K562 (cell line): ENCODE data around the gene DBNDD1. TPM values are rescaled to one million over a fixed set of nuclear protein-coding genes. Genes with fewer than 3 reads are reported as not detected.
"Not testable (repeated sequence)": the region's sequence is repeated elsewhere in the genome, so short reads cannot be mapped to it uniquely, and the experiment has no call there.

ENCODE experiments used
- ATAC-seq: fragments of 200-7000 bp; cut with Tn5 transposase; 3 replicates; pipeline ENCODE4 v1.9.1; 2020; ENCODE audit warnings: moderate library complexity
- BruUV-seq: library from RNA; stranded (reverse); fragments of 400-500 nt; replicated peaks from 2 replicates; lab custom pipeline; 2021; lab: Mats Ljungman, UMichigan
- CTCF ChIA-PET: fragments of 300-600 bp; formaldehyde crosslinking; extraction: SDS; loops from one replicate; lab custom pipeline; 2021; ENCODE audit warnings: low intra/inter-chr PET ratio; lab: Yijun Ruan, JAX
- POLR2A ChIA-PET: fragments of 300-600, 350-650 bp; sonication (Branson Sonifier 250); formaldehyde crosslinking; extraction: SDS; loops from one replicate; lab custom pipeline; 2021; ENCODE audit warnings: antibody characterized with exemption, inconsistent platforms; lab: Yijun Ruan, JAX
- DNase-seq, 4 experiments: peaks; one replicate each; pipeline versions ENCODE4 v3.0.0 to v3.0.0-alpha.2; 2011 to 2018; ENCODE audit warnings: low spot score in 3 of 4, mixed read lengths in 3 of 4; ENCODE audit errors: extremely low read depth in 1 of 4
- FAIRE-seq: peaks from 2 replicates; lab custom pipeline; 2011; peaks lifted over from hg19 to GRCh38; lab: Jason Lieb, UNC
- H2AFZ ChIP-seq: 2 replicates; pipeline ENCODE4 v1.6.0; 2011; ENCODE audit warnings: low read depth, low read length, control low read depth, inconsistent platforms
- H3K27ac ChIP-seq: fragments of 200-600 bp; 3 replicates; pipeline ENCODE4 v1.8.0; 2011; ENCODE audit warnings: low read depth, mild to moderate bottlenecking, control low read depth, inconsistent platforms, low read length, moderate library complexity, mixed read lengths; ENCODE audit errors: extremely low read depth
- H3K27me3 ChIP-seq, 2 experiments: fragments of 300-600 bp in 1 of 2; 2 replicates in 1 of 2; 3 replicates in 1 of 2; pipeline versions ENCODE4 v1.6.0 to v1.8.0; 2011; ENCODE audit warnings: inconsistent platforms in 2 of 2, low read length in 2 of 2, mild to moderate bottlenecking in 1 of 2, mixed read lengths in 1 of 2, moderate library complexity in 1 of 2; ENCODE audit not compliant: control insufficient read depth in 2 of 2, insufficient read depth in 2 of 2
- H3K36me3 ChIP-seq: fragments of 300-600 bp; 3 replicates; pipeline ENCODE4 v1.8.0; 2011; ENCODE audit warnings: mild to moderate bottlenecking, low read length, inconsistent platforms; ENCODE audit not compliant: control insufficient read depth, insufficient read depth
- H3K4me1 ChIP-seq, 2 experiments: fragments of 200-600 bp in 1 of 2; replicated peaks in 1 of 2; 2 replicates in 1 of 2; 3 replicates in 1 of 2; pipeline versions ENCODE4 v1.5.1 to v1.8.0; 2011; ENCODE audit warnings: inconsistent platforms in 2 of 2, low read length in 2 of 2, mild to moderate bottlenecking in 1 of 2, mixed read lengths in 1 of 2, moderate library complexity in 1 of 2; ENCODE audit not compliant: control insufficient read depth in 2 of 2, insufficient read depth in 2 of 2
- H3K4me2 ChIP-seq: 2 replicates; pipeline ENCODE4 v1.6.1; 2011; ENCODE audit warnings: low read length, control low read depth, inconsistent platforms, mixed read lengths; ENCODE audit not compliant: insufficient read depth
- H3K4me3 ChIP-seq: fragments of 200-600 bp; sonication (generic), shearing (Covaris generic); 2 replicates; pipeline ENCODE4 v1.5.1; 2016; ENCODE audit warnings: control low read depth, inconsistent platforms
- H3K79me2 ChIP-seq: fragments of 200-600 bp; 3 replicates; pipeline ENCODE4 v1.8.0; 2011; ENCODE audit warnings: low read length, inconsistent platforms; ENCODE audit not compliant: control insufficient read depth, insufficient read depth
- H3K9ac ChIP-seq, 2 experiments: 2 replicates each; pipeline versions ENCODE4 v1.6.0 to v1.6.1; 2011; ENCODE audit warnings: low read depth in 2 of 2, low read length in 2 of 2, control low read depth in 1 of 2, inconsistent platforms in 1 of 2, mild to moderate bottlenecking in 1 of 2, mixed read lengths in 1 of 2; ENCODE audit not compliant: insufficient read depth in 1 of 2
- H3K9me1 ChIP-seq: one replicate; pipeline ENCODE4 v1.6.0; 2011; ENCODE audit warnings: inconsistent platforms, mild to moderate bottlenecking, low read length, moderate library complexity; ENCODE audit not compliant: control insufficient read depth, insufficient read depth
- H3K9me3 ChIP-seq: replicated peaks from 2 replicates; pipeline ENCODE4 v1.5.1; 2011; ENCODE audit warnings: low read depth, low read length, inconsistent platforms; ENCODE audit not compliant: control insufficient read depth, insufficient read depth
- H4K20me1 ChIP-seq: replicated peaks from 2 replicates; pipeline ENCODE4 v1.6.1; 2011; ENCODE audit warnings: low read length, inconsistent platforms, mixed read lengths; ENCODE audit not compliant: control insufficient read depth, insufficient read depth
- TFAM ChIP-seq: fragments of 250-450 bp; sonication (Bioruptor Pico); conservative IDR thresholded peaks from 2 replicates; pipeline ENCODE4 v1.5.0; 2021; ENCODE audit warnings: mild to moderate bottlenecking, moderate library complexity
- ZNF316 ChIP-seq: fragments of 450-650 bp; IDR thresholded peaks from 2 replicates; pipeline ENCODE4 v1.6.1; 2016
- ZNF436 ChIP-seq: fragments of 250-450, 450-650 bp; sonication (Bioruptor Pico); formaldehyde crosslinking; IDR thresholded peaks from 2 replicates; pipeline ENCODE4 v1.7.0; 2020; ENCODE audit warnings: mild to moderate bottlenecking
- WGBS: fragments of 100-300 bp; shearing (Covaris generic); methylation state at CpG from one replicate; pipeline ENCODE4 v1.1.6; 2016; ENCODE audit warnings: low coverage, mixed read lengths; ENCODE audit not compliant: insufficient coverage; ENCODE audit errors: missing lambda C conversion rate; 5-methylcytosine and 5-hydroxymethylcytosine counted together
- in situ Hi-C: fragments of 300-500 bp; cut with MboI; formaldehyde crosslinking; loops from 4 replicates; pipeline ENCODE4 v1.15.0; 2018; ENCODE audit warnings: inconsistent platforms, mixed read lengths
- intact Hi-C: fragments of 100-400 bp; cut with micrococcal nuclease; formaldehyde crosslinking; loops from 2 replicates; pipeline ENCODE4 v1.14.2; 2022
- polyA plus RNA-seq, 8 experiments: library from polyadenylated mRNA; depleted of rRNA in 4 of 8; stranded (reverse) in 5 of 8; unstranded in 3 of 8; fragments of >200 nt; fragmentation: Nextera tagmentation in 2 of 8; fragmentation: Illumina TruSeq in 1 of 8; extraction: Ambion mirVana in 2 of 8; extraction: Trizol in 1 of 8; gene quantifications; 2 replicates each; pipeline versions ENCODE4 v1.2.1 to v1.2.3, GENCODE V29; 2011 to 2014; ENCODE audit warnings: inconsistent platforms in 1 of 8, missing spikeins in 1 of 8
- total RNA-seq, 7 experiments: library from RNA; depleted of rRNA in 6 of 7; stranded (reverse); fragments of >200 nt in 6 of 7; fragmentation: Illumina TruSeq in 2 of 7; extraction: Trizol in 2 of 7; gene quantifications; 2 replicates each; pipeline versions ENCODE4 v1.2.1 to v1.2.3, GENCODE V29; 2011 to 2021; ENCODE audit warnings: low replicate concordance in 1 of 7

The DBNDD1 gene
- total and polyA plus RNA-seq, 9 of the 15 experiments (the other 6 are each of a cell fraction or from before 2014, with no cell fraction given) = 0.55 to 13.0 (median 5.8) TPM

DNA sequence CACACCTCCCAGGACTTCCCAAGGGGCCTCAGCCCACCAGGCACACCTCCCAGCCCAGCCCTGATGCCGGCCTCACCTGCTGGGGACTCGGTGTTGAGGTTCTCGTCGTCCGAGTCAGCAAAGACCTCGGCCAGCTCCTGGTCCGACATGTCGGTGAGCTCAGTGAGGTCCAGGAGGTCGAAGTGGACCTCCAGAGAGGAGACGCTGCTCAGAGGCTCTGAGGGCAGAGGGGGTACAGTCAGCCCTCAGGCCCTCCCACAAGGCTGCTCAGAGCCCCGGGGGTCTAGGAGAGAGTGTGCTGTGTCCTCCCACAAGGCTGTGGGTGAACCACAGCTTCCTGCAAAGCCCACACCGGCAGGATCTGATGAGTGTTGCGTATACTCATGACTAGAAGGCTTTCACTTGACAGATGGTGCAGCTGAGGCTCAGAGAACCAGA lies 10.5 kb downstream of the DBNDD1 start:
- Histone ChIP-seq H3K79me2 (no peaks in the 10 kb centered on the region), H3K4me2 (no peak overlapping the region), H4K20me1 (no peaks in the 10 kb centered on the region), H3K4me1 (peaks cover 0 to 44% of the 10 kb centered on the region in 2 experiments; a peak in 3 of 5 replicates), H3K27me3 (no peaks in the 10 kb centered on the region), H2AFZ (no peak overlapping the region), H3K36me3 (no peaks in the 10 kb centered on the region), H3K4me3 (no peak overlapping the region), H3K27ac (no peak overlapping the region), H3K9ac (peak overlapping the region in 1 of 2 experiments; percentile 65; a peak in 1 of 4 replicates), H3K9me3 (no peaks in the 10 kb centered on the region), H3K9me1 (no peaks in the 10 kb centered on the region)
- ATAC-seq = peak; percentile 56
- CTCF ChIA-PET = no interaction called here
- intact Hi-C loops (no loop called here), in situ Hi-C loops (no loop called here)
- WGBS = 22% methylated on average over 13 of the region's 13 CpGs
- FAIRE-seq = no peak
- DNase-seq = no peak
- POLR2A ChIA-PET = interaction anchor here (0.7 to 1.3 kb wide), 2 partner anchors 10 to 33 kb away, joined by 3 read pairs; no protein-coding TSS in a partner anchor
- no TSS peak for BruUV-seq
- TF ChIP-seq ZNF436 (CRISPR knock-in tag) (no peak), ZNF316 (no peak), TFAM (CRISPR knock-in tag) (no peak)
- TF ChIP-seq, all 486 proteins: peak for 0

GRCh38 chr16:90007635-90008234 lies 11.5 kb downstream of the DBNDD1 start:
- H3K36me3 ChIP-seq, in situ Hi-C loops, H2AFZ ChIP-seq, H3K4me2 ChIP-seq, H3K27me3 ChIP-seq, H3K79me2 ChIP-seq, DNase-seq, BruUV-seq, H3K9me1 ChIP-seq, H3K9ac ChIP-seq, ATAC-seq, H3K27ac ChIP-seq, H3K4me3 ChIP-seq, intact Hi-C loops, FAIRE-seq, H3K9me3 ChIP-seq, H4K20me1 ChIP-seq, CTCF ChIA-PET: not testable (repeated sequence)
- 44% methylated on average over 10 of the region's 13 CpGs for WGBS
- H3K4me1 ChIP-seq = peaks cover 0 to 44% of the 10 kb centered on the region in 2 experiments; a peak in 3 of 5 replicates
- POLR2A ChIA-PET = interaction anchor here (1.0 to 1.2 kb wide), 2 partner anchors 13 to 23 kb away, joined by 3 read pairs; no protein-coding TSS in a partner anchor
